ENCODE measurements around the gene NFIB. TPM values are rescaled to one million over a fixed set of nuclear protein-coding genes. Genes with fewer than 3 reads are reported as not detected.

The NFIB gene
- 160 and 174 TPM in 2 replicates for total RNA-seq
- polyA plus RNA-seq = 23.4 and 26.4 TPM in 2 replicates
- 37.4 and 43.7 TPM in 2 replicates for polyA plus RNA-seq (2011; cell fraction: cytosol; rRNA removed)
- polyA plus RNA-seq (2011; cell fraction: nucleus; rRNA removed) = 154 and 187 TPM in 2 replicates
- 57.7 and 61.6 TPM in 2 replicates for polyA plus RNA-seq (2012)
- 232 and 242 TPM in 2 replicates for polyA minus RNA-seq
- 21.1 TPM for polyA minus RNA-seq (2011; cell fraction: cytosol; rRNA and poly(A)+ RNA removed)
- polyA minus RNA-seq (2011; cell fraction: nucleus; rRNA and poly(A)+ RNA removed) = 402 and 529 TPM in 2 replicates
- percentile 98 among the genes with signal in this experiment for Bru-seq, nascent RNA
- percentile 94 among the genes with signal in this experiment for BruChase-seq, experiment 1, labeled RNA remaining after a 6-hour chase
- BruChase-seq, experiment 2, labeled RNA remaining after a 2-hour chase = percentile 91 among the genes with signal in this experiment
- long read RNA-seq, full-length matches to known transcripts = 50 of 217 reads
- long read RNA-seq, partial matches to known transcripts = 31 of 217 reads
- long read RNA-seq, other reads (novel, unspliced or antisense) = 136 of 217 reads

- POLR2A ChIA-PET = interaction anchor here (0.6 to 1.4 kb wide), 7 partner anchors 12 to 76 kb away, joined by 3 to 12 read pairs (median 4); no protein-coding TSS in a partner anchor
- H3K9me1 ChIP-seq (replicated peaks; ENCODE audit: control insufficient read depth, extremely low read depth, insufficient read depth, low read length) = no peaks in the 10 kb centered on the region
- peak within 1 kb of the TSS; percentile 5 for H2AFZ ChIP-seq (ENCODE audit: low read depth, low read length)
- no peaks in the 10 kb centered on the region for H3K36me3 ChIP-seq (ENCODE audit: control insufficient read depth in 2 of 2, extremely low read depth in 1 of 2, insufficient read depth in 2 of 2, low read length in 2 of 2)
- no peaks in the 10 kb centered on the region for H3K9me3 ChIP-seq (replicated peaks; ENCODE audit: control insufficient read depth, insufficient read depth, low read length)
- H3K79me2 ChIP-seq (ENCODE audit: control insufficient read depth, insufficient read depth, low read length) = peaks cover 65% of the 10 kb centered on the region
- peaks cover 10% of the 10 kb centered on the region for H4K20me1 ChIP-seq (replicated peaks; ENCODE audit: control insufficient read depth, extremely low read depth, insufficient read depth, low read length)
- H3K9ac ChIP-seq (replicated peaks; ENCODE audit: extremely low read depth, insufficient read depth, low read length) = peak within 1 kb of the TSS; percentile 98
- FAIRE-seq (no peak), DNase-seq (ENCODE audit: low read depth, low spot score) (peak; percentile 33)
- peaks cover 55% of the 10 kb centered on the region for H3K4me1 ChIP-seq (ENCODE audit: control insufficient read depth, extremely low read depth, insufficient read depth, low read length)
- TF ChIP-seq EZH2 (IDR thresholded peaks at IDR 0.05; ENCODE audit: borderline replicate concordance, low read depth, low read length, severe bottlenecking) = no peak
- no peak for TF ChIP-seq JUN (IDR thresholded peaks at IDR 0.05; ENCODE audit: borderline replicate concordance, insufficient read depth, insufficient read length, low read depth)
- no peak for TF ChIP-seq GATA2 (IDR thresholded peaks at IDR 0.05; ENCODE audit: insufficient read depth, insufficient read length, low read depth, low read length)
- no peak for TF ChIP-seq FOS (IDR thresholded peaks at IDR 0.05; ENCODE audit: borderline replicate concordance, insufficient read depth, low read length)
- TF ChIP-seq POLR2A (IDR thresholded peaks at IDR 0.05; ENCODE audit: low read depth, low read length) = peak; percentile 69
- intact Hi-C loops (cut with micrococcal nuclease) (loop anchor here (1.0 to 10.0 kb wide), 13 partner anchors 8 to 1105 kb away; no protein-coding TSS in a partner anchor), dilution Hi-C loops (cut with MboI; ENCODE audit: extremely low pct_ligation_motif_present, low sequenced_read_pairs) (no loop called here)
- CTCF ChIA-PET = interaction anchor here (0.6 to 1.1 kb wide), 5 partner anchors 33 to 963 kb away, joined by 3 to 6 read pairs (median 4); no protein-coding TSS in a partner anchor
- BruUV-seq (replicated peaks) = no TSS peak
- H3K27me3 ChIP-seq (ENCODE audit: control insufficient read depth in 2 of 2, insufficient read depth in 2 of 2, low read length in 2 of 2) = no peaks in the 10 kb centered on the region
- peak within 1 kb of the TSS; percentile 96 for H3K27ac ChIP-seq (ENCODE audit: insufficient read depth, low read depth, low read length)
- peak within 1 kb of the TSS; percentile 93 for H3K4me2 ChIP-seq (ENCODE audit: insufficient read depth, low read length)
- H3K4me3 ChIP-seq (replicated peaks in 1 of 3; ENCODE audit: insufficient read depth in 1 of 3, low read depth in 1 of 3, low read length in 3 of 3) = peak within 1 kb of the TSS; percentile 61 to 99 (median 87)
These were observed at the start of gene NFIB for GRCh38 chr9:14313951-14314423. Gene NFIB (minus strand): TSS chr9:14314141. CDS start chr9:14313511, 630 bp downstream.

- DNase-seq (ENCODE audit: low read depth, low spot score) (no peak), FAIRE-seq (no peak)
- Histone ChIP-seq H3K27me3 (ENCODE audit: control insufficient read depth in 2 of 2, insufficient read depth in 2 of 2, low read length in 2 of 2) (no peaks in the 10 kb centered on the region), H3K9ac (replicated peaks; ENCODE audit: extremely low read depth, insufficient read depth, low read length) (no peak overlapping the region), H3K9me3 (replicated peaks; ENCODE audit: control insufficient read depth, insufficient read depth, low read length) (no peaks in the 10 kb centered on the region), H4K20me1 (replicated peaks; ENCODE audit: control insufficient read depth, extremely low read depth, insufficient read depth, low read length) (no peaks in the 10 kb centered on the region), H3K36me3 (ENCODE audit: control insufficient read depth in 2 of 2, extremely low read depth in 1 of 2, insufficient read depth in 2 of 2, low read length in 2 of 2) (no peaks in the 10 kb centered on the region), H3K27ac (ENCODE audit: insufficient read depth, low read depth, low read length) (no peak overlapping the region), H3K9me1 (replicated peaks; ENCODE audit: control insufficient read depth, extremely low read depth, insufficient read depth, low read length) (no peaks in the 10 kb centered on the region), H3K4me1 (ENCODE audit: control insufficient read depth, extremely low read depth, insufficient read depth, low read length) (peaks cover 3% of the 10 kb centered on the region), H3K4me3 (replicated peaks in 1 of 3; ENCODE audit: insufficient read depth in 1 of 3, low read depth in 1 of 3, low read length in 3 of 3) (no peak overlapping the region), H3K79me2 (ENCODE audit: control insufficient read depth, insufficient read depth, low read length) (no peaks in the 10 kb centered on the region), H2AFZ (ENCODE audit: low read depth, low read length) (no peak overlapping the region), H3K4me2 (ENCODE audit: insufficient read depth, low read length) (no peak overlapping the region)
- TF ChIP-seq FOS (IDR thresholded peaks at IDR 0.05; ENCODE audit: borderline replicate concordance, insufficient read depth, low read length) (no peak), POLR2A (IDR thresholded peaks at IDR 0.05; ENCODE audit: low read depth, low read length) (no peak), EZH2 (IDR thresholded peaks at IDR 0.05; ENCODE audit: borderline replicate concordance, low read depth, low read length, severe bottlenecking) (no peak), JUN (IDR thresholded peaks at IDR 0.05; ENCODE audit: borderline replicate concordance, insufficient read depth, insufficient read length, low read depth) (no peak), MYC (IDR thresholded peaks at IDR 0.05; ENCODE audit: low read depth, low read length) (no peak), POLR2AphosphoS5 (IDR thresholded peaks at IDR 0.05; ENCODE audit: insufficient read depth, low read depth, low read length) (no peak), CTCF (IDR thresholded peaks at IDR 0.05; ENCODE audit: extremely low read depth in 1 of 2, insufficient read depth in 1 of 2, low read depth in 1 of 2, low read length in 2 of 2) (no peak), GATA2 (IDR thresholded peaks at IDR 0.05; ENCODE audit: insufficient read depth, insufficient read length, low read depth, low read length) (no peak), MAX (IDR thresholded peaks at IDR 0.05; ENCODE audit: insufficient read depth, insufficient read length) (no peak)
- dilution Hi-C loops (cut with MboI; ENCODE audit: extremely low pct_ligation_motif_present, low sequenced_read_pairs) = no loop called here
- intact Hi-C loops (cut with micrococcal nuclease) = no loop called here
- POLR2A ChIA-PET = no interaction called here
- BruUV-seq (replicated peaks) = no TSS peak
- CTCF ChIA-PET = interaction anchor here (1.5 to 3.9 kb wide), 5 partner anchors 9 to 38 kb away, joined by 3 to 40 read pairs (median 6); no protein-coding TSS in a partner anchor
These were observed 48.2 kb upstream of the NFIB start for GRCh38 chr9:14362175-14362574.

Data from endothelial cell of umbilical vein (primary cell).